Upper lobe of right lung (tissue), 1 donor: ENCODE measurements around the gene CYRIA. TPM values are rescaled to one million over a fixed set of nuclear protein-coding genes. Genes with fewer than 3 reads are reported as not detected.
A peak's percentile ranks its signal among the peaks of the same experiment; 100 is the strongest.

Experiments
- ATAC-seq: fragments of 200-7000 bp; cut with Tn5 transposase; one replicate; pipeline ENCODE4 v1.9.1; 2020; ENCODE audit warnings: mild to moderate bottlenecking, moderate library complexity
- DNase-seq: peaks from one replicate; pipeline ENCODE4 v3.0.0-alpha.2; 2020
- H3K27ac ChIP-seq: fragments of 200-600 bp; one replicate; pipeline ENCODE4 v1.8.0; 2022
- H3K27me3 ChIP-seq: fragments of 200-600 bp; one replicate; pipeline ENCODE4 v1.8.0; 2022; ENCODE audit warnings: mild to moderate bottlenecking
- H3K36me3 ChIP-seq: fragments of 200-600 bp; one replicate; pipeline ENCODE4 v1.8.0; 2022
- H3K4me1 ChIP-seq: fragments of 200-600 bp; one replicate; pipeline ENCODE4 v1.8.0; 2022
- H3K4me3 ChIP-seq: fragments of 200-600 bp; one replicate; pipeline ENCODE4 v1.8.0; 2022; ENCODE audit warnings: mild to moderate bottlenecking
- H3K9me3 ChIP-seq: fragments of 200-600 bp; one replicate; pipeline ENCODE4 v1.8.0; 2022
- CTCF ChIP-seq: fragments of 200-600 bp; IDR thresholded peaks from one replicate; pipeline ENCODE4 v1.8.0; 2022; ENCODE audit warnings: antibody characterized with exemption
- intact Hi-C: fragments of 100-400 bp; cut with DNase I; formaldehyde crosslinking; loops from one replicate; pipeline ENCODE4 v1.11.0; 2022
- total RNA-seq: library from RNA; stranded (reverse); fragmentation: NEBNext Ultra II Directional; extraction: Animal tissue kit (Norgen Biotek cat#: 25700); gene quantifications from one replicate; pipeline ENCODE4 v1.2.1, GENCODE V29; 2021
- donor health status: DM: no; HTN: yes; CAD: no; lungs with severe emphysema.

Gene CYRIA
- total RNA-seq, 1 donor from 2014 or later: 24.2 TPM

DNA sequence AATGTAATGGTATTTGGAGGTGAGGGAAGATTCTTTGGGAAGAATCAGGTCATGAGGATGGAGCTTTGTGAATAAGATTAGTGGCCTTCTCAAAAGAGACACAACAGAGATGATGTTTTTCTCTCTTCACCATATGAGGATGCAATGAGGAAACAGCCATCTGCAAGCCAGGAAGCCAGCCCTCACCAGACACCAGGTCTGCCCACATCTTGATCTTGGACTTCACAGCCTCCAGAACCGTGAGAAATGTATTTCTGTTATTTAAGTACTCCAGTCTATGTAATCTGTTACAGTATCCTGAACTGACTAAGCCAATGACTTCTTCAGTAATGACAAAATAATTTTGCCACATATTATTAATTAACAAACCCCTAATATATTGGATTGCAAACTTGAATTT lies 28.3 kb downstream of the CYRIA start:
- intact Hi-C loops: no loop called here
- DNase-seq (no peak), ATAC-seq (no peak)
- peaks cover 34% of the 10 kb centered on the region for H3K4me1 ChIP-seq
- H3K9me3 ChIP-seq: no peaks in the 10 kb centered on the region
- H3K4me3 ChIP-seq: no peak overlapping the region
- H3K27ac ChIP-seq: no peak overlapping the region
- no peak for TF ChIP-seq CTCF
- H3K27me3 ChIP-seq: no peaks in the 10 kb centered on the region
- no peaks in the 10 kb centered on the region for H3K36me3 ChIP-seq

- no peak for TF ChIP-seq CTCF
- no peaks in the 10 kb centered on the region for H3K36me3 ChIP-seq
Measured at GRCh38 chr2:16635791-16636699, 29.6 kb downstream of the CYRIA start.

GRCh38 chr2:16633621-16634430 lies 31.8 kb downstream of the CYRIA start:
- Histone ChIP-seq H3K27me3 (no peaks in the 10 kb centered on the region), H3K36me3 (peaks cover 5% of the 10 kb centered on the region), H3K27ac (no peak overlapping the region), H3K9me3 (no peaks in the 10 kb centered on the region), H3K4me1 (peaks cover 12% of the 10 kb centered on the region), H3K4me3 (no peak overlapping the region)
- intact Hi-C loops: no loop called here
- DNase-seq (no peak), ATAC-seq (peak; percentile 48)
- TF ChIP-seq CTCF: no peak

More at GRCh38 chr2:16635791-16636699, 29.6 kb downstream of the CYRIA start:
- ATAC-seq (no peak), DNase-seq (no peak)
- peaks cover 21% of the 10 kb centered on the region for H3K4me1 ChIP-seq
- H3K27ac ChIP-seq: no peak overlapping the region
- intact Hi-C loops: no loop called here
- H3K9me3 ChIP-seq: no peaks in the 10 kb centered on the region
- no peaks in the 10 kb centered on the region for H3K27me3 ChIP-seq
- H3K4me3 ChIP-seq: no peak overlapping the region

- no peak for DNase-seq
- Histone ChIP-seq H3K9me3 (no peaks in the 10 kb centered on the region), H3K4me3 (no peak overlapping the region), H3K27ac (no peak overlapping the region), H3K36me3 (peaks cover 5% of the 10 kb centered on the region), H3K4me1 (peaks cover 24% of the 10 kb centered on the region), H3K27me3 (no peaks in the 10 kb centered on the region)
- intact Hi-C loops: no loop called here
- no peak for TF ChIP-seq CTCF
- ATAC-seq: no peak
Measured at GRCh38 chr2:16632598-16632997, 33.0 kb downstream of the CYRIA start.

DNA sequence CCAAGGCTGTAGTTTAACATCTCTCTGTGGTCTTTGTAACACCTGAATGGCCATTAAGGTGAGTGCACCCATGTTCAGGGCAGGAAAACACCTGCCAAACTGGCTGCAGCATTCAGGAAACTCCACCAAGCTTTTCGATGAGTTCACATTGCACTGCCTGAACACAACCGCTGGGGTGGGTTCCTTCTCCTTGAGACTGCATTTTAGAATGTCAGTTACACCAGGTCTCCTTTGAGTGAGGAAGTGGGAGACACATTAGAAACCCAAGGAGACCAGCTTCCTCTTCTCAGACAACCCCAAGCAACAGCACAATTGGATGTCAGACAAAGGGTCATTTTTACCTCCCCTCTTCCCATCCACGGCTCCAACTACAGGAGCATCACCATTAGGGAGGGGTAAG lies 35.2 kb downstream of the CYRIA start:
- intact Hi-C loops: no loop called here
- H3K9me3 ChIP-seq: no peaks in the 10 kb centered on the region
- no peaks in the 10 kb centered on the region for H3K27me3 ChIP-seq
- H3K4me1 ChIP-seq: peaks cover 45% of the 10 kb centered on the region
- peaks cover 5% of the 10 kb centered on the region for H3K36me3 ChIP-seq
- TF ChIP-seq CTCF: no peak
- H3K4me3 ChIP-seq: no peak overlapping the region
- no peak overlapping the region for H3K27ac ChIP-seq
- ATAC-seq (peak; percentile 66), DNase-seq (no peak)
